K562 (cell line): ENCODE data around the gene SHISA5. TPM values are rescaled to one million over a fixed set of nuclear protein-coding genes. Genes with fewer than 3 reads are reported as not detected.

Experiments used
- DNMT1 ChIP-seq: fragments of 450-650 bp; IDR thresholded peaks from 2 replicates; pipeline ENCODE4 v1.6.1; 2016; ENCODE audit warnings: antibody characterized with exemption, mild to moderate bottlenecking
- EGR1 ChIP-seq: fragments of 450-650 bp; conservative IDR thresholded peaks from 2 replicates; pipeline ENCODE4 v1.6.1; 2017; ENCODE audit warnings: mild to moderate bottlenecking
- HDAC1 ChIP-seq, 2 experiments: fragments of 450-650 bp; IDR thresholded peaks; 2 replicates each; pipeline ENCODE4 v1.6.1; 2016 to 2017; ENCODE audit warnings: inconsistent platforms in 1 of 2, mild to moderate bottlenecking in 1 of 2, moderate library complexity in 1 of 2
- HMG20B ChIP-seq: fragments of 250-450 bp; sonication (Bioruptor Pico); IDR thresholded peaks from 2 replicates; pipeline ENCODE4 v1.5.0; 2021; ENCODE audit warnings: mild to moderate bottlenecking
- NFIC ChIP-seq: fragments of 450-650 bp; IDR thresholded peaks from 2 replicates; pipeline ENCODE4 v1.6.1; 2017; ENCODE audit warnings: mild to moderate bottlenecking, inconsistent platforms
- NR2C1 ChIP-seq, 2 experiments: fragments of 450-650 bp; IDR thresholded peaks; 2 replicates each; pipeline ENCODE4 v1.6.1; 2017; ENCODE audit warnings: mild to moderate bottlenecking in 2 of 2, antibody characterized with exemption in 1 of 2, inconsistent platforms in 1 of 2, missing compliant biosample characterization in 1 of 2, missing genetic modification characterization in 1 of 2
- SMAD4 ChIP-seq: fragments of 250-450 bp; sonication (Bioruptor Pico); conservative IDR thresholded peaks from 2 replicates; pipeline ENCODE4 v1.8.0; 2021; ENCODE audit warnings: inconsistent platforms, mild to moderate bottlenecking, moderate library complexity
- SNRNP70 ChIP-seq: fragments of 200-400 bp; formaldehyde crosslinking; optimal IDR thresholded peaks from 2 replicates; pipeline ENCODE3; 2017; ENCODE audit warnings: low read depth, low read length
- TAF1 ChIP-seq: IDR thresholded peaks from 2 replicates; pipeline ENCODE4 v1.6.1; 2011; ENCODE audit warnings: mild to moderate bottlenecking, low read length, moderate library complexity; ENCODE audit not compliant: insufficient read depth, control insufficient read depth, severe bottlenecking; ENCODE audit errors: extremely low read depth
- ZNF561 ChIP-seq: fragments of 450-650 bp; formaldehyde crosslinking; conservative IDR thresholded peaks from 2 replicates; pipeline ENCODE4 v1.4.0; 2020; ENCODE audit warnings: mild to moderate bottlenecking, moderate library complexity
- polyA plus RNA-seq, 8 experiments: library from polyadenylated mRNA; depleted of rRNA in 4 of 8; stranded (reverse) in 5 of 8; unstranded in 3 of 8; fragments of >200 nt; fragmentation: Nextera tagmentation in 2 of 8; fragmentation: Illumina TruSeq in 1 of 8; extraction: Ambion mirVana in 2 of 8; extraction: Trizol in 1 of 8; gene quantifications; 2 replicates each; pipeline versions ENCODE4 v1.2.1 to v1.2.3, GENCODE V29; 2011 to 2014; ENCODE audit warnings: inconsistent platforms in 1 of 8, missing spikeins in 1 of 8
- total RNA-seq, 7 experiments: library from RNA; depleted of rRNA in 6 of 7; stranded (reverse); fragments of >200 nt in 6 of 7; fragmentation: Illumina TruSeq in 2 of 7; extraction: Trizol in 2 of 7; gene quantifications; 2 replicates each; pipeline versions ENCODE4 v1.2.1 to v1.2.3, GENCODE V29; 2011 to 2021; ENCODE audit warnings: low replicate concordance in 1 of 7
- TF ChIP-seq, protein P1 (sequence below): fragments of 250-450 bp; sonication (Bioruptor Pico); IDR thresholded peaks from 2 replicates; pipeline ENCODE4 v1.8.0; 2022; ENCODE audit warnings: inconsistent platforms
- TF ChIP-seq, protein P2 (sequence below): fragments of 200-800 bp; sonication (Bioruptor generic); IDR thresholded peaks from 2 replicates; pipeline ENCODE4 v1.6.1; 2016; ENCODE audit warnings: missing genetic modification characterization, missing compliant biosample characterization
- TF ChIP-seq, protein P3 (sequence below): sonication (generic); formaldehyde crosslinking; IDR thresholded peaks from 2 replicates; pipeline ENCODE4 v1.8.0; 2022; ENCODE audit warnings: mild to moderate bottlenecking, missing genetic modification reagents, borderline replicate concordance
- TF ChIP-seq, protein P4 (sequence below): IDR thresholded peaks from 2 replicates; pipeline ENCODE4 v1.6.1; 2012; ENCODE audit warnings: low read depth, low read length, improper control_type of control experiment, borderline replicate concordance
- TF ChIP-seq, protein P5 (sequence below): fragments of 250-450 bp; sonication (Bioruptor Pico); IDR thresholded peaks from 2 replicates; pipeline ENCODE4 v1.4.0; 2020; ENCODE audit warnings: mild to moderate bottlenecking, moderate library complexity

The SHISA5 gene
- total and polyA plus RNA-seq, 9 of the 15 experiments (the other 6 are each of a cell fraction or from before 2014, with no cell fraction given) = 8.4 to 85.8 (median 56.1) TPM

DNA sequence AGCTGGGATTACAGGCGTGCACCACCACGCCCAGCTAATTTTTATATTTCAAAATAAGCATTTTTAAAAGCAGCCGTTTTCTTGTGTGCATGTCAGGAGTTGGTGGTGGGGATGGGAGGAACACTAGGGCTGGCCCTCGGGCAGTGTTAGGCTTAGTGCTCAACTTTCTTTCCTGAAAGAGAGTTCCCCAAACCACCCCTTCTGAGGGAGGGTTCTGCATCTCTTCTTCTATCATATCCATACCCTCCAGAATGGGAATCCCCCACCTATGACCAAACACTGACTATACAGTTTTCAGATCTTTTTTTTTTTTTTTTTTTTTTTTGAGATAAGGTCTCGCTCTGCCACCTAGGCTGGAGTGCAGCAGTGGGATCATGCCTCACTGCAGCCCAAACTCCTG, 40.2 kb upstream of the SHISA5 start (continued):
- TF ChIP-seq, protein P1, sequence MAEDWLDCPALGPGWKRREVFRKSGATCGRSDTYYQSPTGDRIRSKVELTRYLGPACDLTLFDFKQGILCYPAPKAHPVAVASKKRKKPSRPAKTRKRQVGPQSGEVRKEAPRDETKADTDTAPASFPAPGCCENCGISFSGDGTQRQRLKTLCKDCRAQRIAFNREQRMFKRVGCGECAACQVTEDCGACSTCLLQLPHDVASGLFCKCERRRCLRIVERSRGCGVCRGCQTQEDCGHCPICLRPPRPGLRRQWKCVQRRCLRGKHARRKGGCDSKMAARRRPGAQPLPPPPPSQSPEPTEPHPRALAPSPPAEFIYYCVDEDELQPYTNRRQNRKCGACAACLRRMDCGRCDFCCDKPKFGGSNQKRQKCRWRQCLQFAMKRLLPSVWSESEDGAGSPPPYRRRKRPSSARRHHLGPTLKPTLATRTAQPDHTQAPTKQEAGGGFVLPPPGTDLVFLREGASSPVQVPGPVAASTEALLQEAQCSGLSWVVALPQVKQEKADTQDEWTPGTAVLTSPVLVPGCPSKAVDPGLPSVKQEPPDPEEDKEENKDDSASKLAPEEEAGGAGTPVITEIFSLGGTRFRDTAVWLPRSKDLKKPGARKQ (CRISPR knock-in tag) = no peak
- TF ChIP-seq SMAD4 (CRISPR knock-in tag) (no peak), EGR1 (no peak), HMG20B (CRISPR knock-in tag) (no peak), HDAC1 (IDR thresholded peaks at IDR 0.05) (no peak), NR2C1 (IDR thresholded peaks at IDR 0.05) (no peak), NR2C1 (tag; IDR thresholded peaks at IDR 0.05) (no peak), ZNF561 (CRISPR knock-in tag) (no peak), DNMT1 (no peak), SNRNP70 (no peak), NFIC (no peak), TAF1 (no peak)
- TF ChIP-seq, protein P2, sequence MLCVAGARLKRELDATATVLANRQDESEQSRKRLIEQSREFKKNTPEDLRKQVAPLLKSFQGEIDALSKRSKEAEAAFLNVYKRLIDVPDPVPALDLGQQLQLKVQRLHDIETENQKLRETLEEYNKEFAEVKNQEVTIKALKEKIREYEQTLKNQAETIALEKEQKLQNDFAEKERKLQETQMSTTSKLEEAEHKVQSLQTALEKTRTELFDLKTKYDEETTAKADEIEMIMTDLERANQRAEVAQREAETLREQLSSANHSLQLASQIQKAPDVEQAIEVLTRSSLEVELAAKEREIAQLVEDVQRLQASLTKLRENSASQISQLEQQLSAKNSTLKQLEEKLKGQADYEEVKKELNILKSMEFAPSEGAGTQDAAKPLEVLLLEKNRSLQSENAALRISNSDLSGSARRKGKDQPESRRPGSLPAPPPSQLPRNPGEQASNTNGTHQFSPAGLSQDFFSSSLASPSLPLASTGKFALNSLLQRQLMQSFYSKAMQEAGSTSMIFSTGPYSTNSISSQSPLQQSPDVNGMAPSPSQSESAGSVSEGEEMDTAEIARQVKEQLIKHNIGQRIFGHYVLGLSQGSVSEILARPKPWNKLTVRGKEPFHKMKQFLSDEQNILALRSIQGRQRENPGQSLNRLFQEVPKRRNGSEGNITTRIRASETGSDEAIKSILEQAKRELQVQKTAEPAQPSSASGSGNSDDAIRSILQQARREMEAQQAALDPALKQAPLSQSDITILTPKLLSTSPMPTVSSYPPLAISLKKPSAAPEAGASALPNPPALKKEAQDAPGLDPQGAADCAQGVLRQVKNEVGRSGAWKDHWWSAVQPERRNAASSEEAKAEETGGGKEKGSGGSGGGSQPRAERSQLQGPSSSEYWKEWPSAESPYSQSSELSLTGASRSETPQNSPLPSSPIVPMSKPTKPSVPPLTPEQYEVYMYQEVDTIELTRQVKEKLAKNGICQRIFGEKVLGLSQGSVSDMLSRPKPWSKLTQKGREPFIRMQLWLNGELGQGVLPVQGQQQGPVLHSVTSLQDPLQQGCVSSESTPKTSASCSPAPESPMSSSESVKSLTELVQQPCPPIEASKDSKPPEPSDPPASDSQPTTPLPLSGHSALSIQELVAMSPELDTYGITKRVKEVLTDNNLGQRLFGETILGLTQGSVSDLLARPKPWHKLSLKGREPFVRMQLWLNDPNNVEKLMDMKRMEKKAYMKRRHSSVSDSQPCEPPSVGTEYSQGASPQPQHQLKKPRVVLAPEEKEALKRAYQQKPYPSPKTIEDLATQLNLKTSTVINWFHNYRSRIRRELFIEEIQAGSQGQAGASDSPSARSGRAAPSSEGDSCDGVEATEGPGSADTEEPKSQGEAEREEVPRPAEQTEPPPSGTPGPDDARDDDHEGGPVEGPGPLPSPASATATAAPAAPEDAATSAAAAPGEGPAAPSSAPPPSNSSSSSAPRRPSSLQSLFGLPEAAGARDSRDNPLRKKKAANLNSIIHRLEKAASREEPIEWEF (CRISPR knock-in tag) = no peak
- TF ChIP-seq, protein P3, sequence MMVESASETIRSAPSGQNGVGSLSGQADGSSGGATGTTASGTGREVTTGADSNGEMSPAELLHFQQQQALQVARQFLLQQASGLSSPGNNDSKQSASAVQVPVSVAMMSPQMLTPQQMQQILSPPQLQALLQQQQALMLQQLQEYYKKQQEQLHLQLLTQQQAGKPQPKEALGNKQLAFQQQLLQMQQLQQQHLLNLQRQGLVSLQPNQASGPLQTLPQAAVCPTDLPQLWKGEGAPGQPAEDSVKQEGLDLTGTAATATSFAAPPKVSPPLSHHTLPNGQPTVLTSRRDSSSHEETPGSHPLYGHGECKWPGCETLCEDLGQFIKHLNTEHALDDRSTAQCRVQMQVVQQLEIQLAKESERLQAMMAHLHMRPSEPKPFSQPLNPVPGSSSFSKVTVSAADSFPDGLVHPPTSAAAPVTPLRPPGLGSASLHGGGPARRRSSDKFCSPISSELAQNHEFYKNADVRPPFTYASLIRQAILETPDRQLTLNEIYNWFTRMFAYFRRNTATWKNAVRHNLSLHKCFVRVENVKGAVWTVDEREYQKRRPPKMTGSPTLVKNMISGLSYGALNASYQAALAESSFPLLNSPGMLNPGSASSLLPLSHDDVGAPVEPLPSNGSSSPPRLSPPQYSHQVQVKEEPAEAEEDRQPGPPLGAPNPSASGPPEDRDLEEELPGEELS (CRISPR knock-in tag) = no peak
- TF ChIP-seq, protein P4, sequence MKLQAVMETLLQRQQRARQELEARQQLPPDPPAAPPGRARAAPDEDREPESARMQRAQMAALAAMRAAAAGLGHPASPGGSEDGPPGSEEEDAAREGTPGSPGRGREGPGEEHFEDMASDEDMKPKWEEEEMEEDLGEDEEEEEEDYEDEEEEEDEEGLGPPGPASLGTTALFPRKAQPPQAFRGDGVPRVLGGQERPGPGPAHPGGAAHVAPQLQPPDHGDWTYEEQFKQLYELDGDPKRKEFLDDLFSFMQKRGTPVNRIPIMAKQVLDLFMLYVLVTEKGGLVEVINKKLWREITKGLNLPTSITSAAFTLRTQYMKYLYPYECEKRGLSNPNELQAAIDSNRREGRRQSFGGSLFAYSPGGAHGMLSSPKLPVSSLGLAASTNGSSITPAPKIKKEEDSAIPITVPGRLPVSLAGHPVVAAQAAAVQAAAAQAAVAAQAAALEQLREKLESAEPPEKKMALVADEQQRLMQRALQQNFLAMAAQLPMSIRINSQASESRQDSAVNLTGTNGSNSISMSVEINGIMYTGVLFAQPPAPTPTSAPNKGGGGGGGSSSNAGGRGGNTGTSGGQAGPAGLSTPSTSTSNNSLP = no peak
- TF ChIP-seq, protein P5, sequence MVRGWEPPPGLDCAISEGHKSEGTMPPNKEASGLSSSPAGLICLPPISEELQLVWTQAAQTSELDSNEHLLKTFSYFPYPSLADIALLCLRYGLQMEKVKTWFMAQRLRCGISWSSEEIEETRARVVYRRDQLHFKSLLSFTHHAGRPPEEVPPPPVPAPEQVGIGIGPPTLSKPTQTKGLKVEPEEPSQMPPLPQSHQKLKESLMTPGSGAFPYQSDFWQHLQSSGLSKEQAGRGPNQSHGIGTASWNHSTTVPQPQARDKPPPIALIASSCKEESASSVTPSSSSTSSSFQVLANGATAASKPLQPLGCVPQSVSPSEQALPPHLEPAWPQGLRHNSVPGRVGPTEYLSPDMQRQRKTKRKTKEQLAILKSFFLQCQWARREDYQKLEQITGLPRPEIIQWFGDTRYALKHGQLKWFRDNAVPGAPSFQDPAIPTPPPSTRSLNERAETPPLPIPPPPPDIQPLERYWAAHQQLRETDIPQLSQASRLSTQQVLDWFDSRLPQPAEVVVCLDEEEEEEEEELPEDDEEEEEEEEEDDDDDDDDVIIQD (CRISPR knock-in tag) = no peak
